HCT116 (cell line): ENCODE measurements around the gene SLC44A3. TPM values are rescaled to one million over a fixed set of nuclear protein-coding genes. Genes with fewer than 3 reads are reported as not detected.

ENCODE experiments used
- ATAC-seq: fragments of 200-7000 bp; cut with Tn5 transposase; 2 replicates; pipeline ENCODE4 v1.9.1; 2020; ENCODE audit warnings: mild to moderate bottlenecking, moderate library complexity
- BruUV-seq: library from RNA; stranded (reverse); fragments of 400-500 nt; replicated peaks from 2 replicates; lab custom pipeline; 2021; lab: Mats Ljungman, UMichigan
- CTCF ChIA-PET: fragments of 300-600 bp; sonication (Branson Sonifier 250); formaldehyde crosslinking; loops from one replicate; lab custom pipeline; 2021; ENCODE audit warnings: antibody characterized with exemption; lab: Charles Lee
- POLR2A ChIA-PET: fragments of 300-600, 350-600 bp; sonication (Branson Sonifier 250); formaldehyde crosslinking; loops from one replicate; lab custom pipeline; 2021; ENCODE audit warnings: antibody characterized with exemption; lab: Charles Lee
- RAD21 ChIA-PET, 2 experiments: fragments of 300-600 bp; sonication (Branson Sonifier 250); formaldehyde crosslinking; loops; one replicate each; lab custom pipeline; 2023; ENCODE audit warnings: low total read pairs in 2 of 2; ENCODE audit not compliant: uncharacterized antibody in 2 of 2, unreplicated experiment in 2 of 2, low non-redundant PET in 1 of 2; lab: Charles Lee
- DNase-seq: peaks from one replicate; pipeline ENCODE4 v3.0.0-alpha.2; 2010; ENCODE audit warnings: low read depth, low spot score
- H2AFZ ChIP-seq: fragments of 200-600 bp; shearing (Covaris generic), sonication (generic); 2 replicates; pipeline ENCODE4 v1.6.1; 2017; ENCODE audit warnings: low read depth, mixed run types, mixed read lengths, antibody characterized with exemption, low read length; ENCODE audit not compliant: poor library complexity, severe bottlenecking
- H3K27ac ChIP-seq: 2 replicates; pipeline ENCODE4 v1.5.1; 2012; ENCODE audit warnings: low read depth, low read length
- H3K27me3 ChIP-seq: fragments of 200-600 bp; sonication (generic); 2 replicates; pipeline ENCODE4 v1.6.1; 2016; ENCODE audit warnings: mixed run types, low read length, mixed read lengths; ENCODE audit not compliant: insufficient read depth
- H3K36me3 ChIP-seq, 2 experiments: fragments of 200-500 bp in 1 of 2; fragments of 200-600 bp in 1 of 2; sonication (Bioruptor generic) in 1 of 2; sonication (generic) in 1 of 2; 2 replicates each; pipeline versions ENCODE4 v1.5.1 to v1.6.1; 2014 to 2016; ENCODE audit warnings: low read length in 2 of 2, inconsistent platforms in 1 of 2, mixed read lengths in 1 of 2, mixed run types in 1 of 2; ENCODE audit not compliant: insufficient read depth in 2 of 2, control insufficient read depth in 1 of 2
- H3K4me1 ChIP-seq, 2 experiments: fragments of 200-600 bp in 1 of 2; sonication (generic) in 1 of 2; 2 replicates each; pipeline versions ENCODE4 v1.5.1 to v1.6.1; 2012 to 2017; ENCODE audit warnings: low read length in 2 of 2, inconsistent platforms in 1 of 2, mild to moderate bottlenecking in 1 of 2, mixed read lengths in 1 of 2, mixed run types in 1 of 2, moderate library complexity in 1 of 2; ENCODE audit not compliant: insufficient read depth in 2 of 2, control insufficient read depth in 1 of 2
- H3K4me2 ChIP-seq: fragments of 200-600 bp; sonication (generic); 2 replicates; pipeline ENCODE4 v1.6.1; 2017; ENCODE audit warnings: mixed run types, low read length, mixed read lengths
- H3K4me3 ChIP-seq, 2 experiments: fragments of 200-600 bp in 1 of 2; sonication (generic) in 1 of 2; replicated peaks in 1 of 2; 2 replicates each; pipeline ENCODE4 v1.5.1; 2011 to 2016; ENCODE audit warnings: low read length in 2 of 2, control low read depth in 1 of 2, low read depth in 1 of 2, mild to moderate bottlenecking in 1 of 2, mixed read lengths in 1 of 2, mixed run types in 1 of 2
- H3K79me2 ChIP-seq: fragments of 200-600 bp; sonication (generic); 2 replicates; pipeline ENCODE4 v1.6.1; 2017; ENCODE audit warnings: mild to moderate bottlenecking, mixed run types, low read length, moderate library complexity, mixed read lengths; ENCODE audit not compliant: insufficient read depth
- H3K9ac ChIP-seq: fragments of 200-600 bp; sonication (generic); 2 replicates; pipeline ENCODE4 v1.6.1; 2016; ENCODE audit warnings: low read length, mixed read lengths
- H3K9me2 ChIP-seq: fragments of 200-600 bp; sonication (generic), shearing (Covaris generic); 2 replicates; pipeline ENCODE4 v1.6.1; 2017; ENCODE audit warnings: mixed run types, mild to moderate bottlenecking, moderate library complexity; ENCODE audit not compliant: insufficient read depth
- H3K9me3 ChIP-seq, 2 experiments: fragments of 200-500 bp in 1 of 2; fragments of 200-600 bp in 1 of 2; sonication (Bioruptor generic) in 1 of 2; sonication (generic) in 1 of 2; 2 replicates each; pipeline ENCODE4 v1.6.1; 2014 to 2017; ENCODE audit warnings: low read length in 2 of 2, mixed read lengths in 2 of 2, inconsistent platforms in 1 of 2, low read depth in 1 of 2, mild to moderate bottlenecking in 1 of 2, mixed run types in 1 of 2, moderate library complexity in 1 of 2; ENCODE audit not compliant: control insufficient read depth in 1 of 2, insufficient read depth in 1 of 2
- H4K20me1 ChIP-seq: fragments of 200-600 bp; sonication (generic), shearing (Covaris generic); 2 replicates; pipeline ENCODE4 v1.6.1; 2017; ENCODE audit warnings: mixed run types, mild to moderate bottlenecking, moderate library complexity; ENCODE audit not compliant: insufficient read depth
- ATF3 ChIP-seq: IDR thresholded peaks from 2 replicates; pipeline ENCODE4 v1.6.1; 2012
- CBX3 ChIP-seq: IDR thresholded peaks from 2 replicates; pipeline ENCODE4 v1.6.1; 2012; ENCODE audit warnings: low read depth
- CEBPB ChIP-seq: IDR thresholded peaks from 2 replicates; pipeline ENCODE4 v1.6.1; 2012; ENCODE audit warnings: low read depth
- EZH2 ChIP-seq: fragments of 200-600 bp; sonication (generic); IDR thresholded peaks from 2 replicates; pipeline ENCODE4 v1.6.1; 2017; ENCODE audit warnings: antibody characterized with exemption, mixed run types
- POLR2A ChIP-seq: IDR thresholded peaks from 2 replicates; pipeline ENCODE4 v1.7.0; 2011; ENCODE audit warnings: borderline replicate concordance; ENCODE audit not compliant: insufficient read depth, insufficient read length; ENCODE audit errors: extremely low read depth
- POLR2AphosphoS5 ChIP-seq: IDR thresholded peaks from 2 replicates; pipeline ENCODE4 v1.6.1; 2011; ENCODE audit warnings: mild to moderate bottlenecking, low read depth, low read length, moderate library complexity
- RAD21 ChIP-seq: IDR thresholded peaks from 2 replicates; pipeline ENCODE4 v1.6.1; 2012; ENCODE audit warnings: low read depth, mild to moderate bottlenecking
- SIN3A ChIP-seq: IDR thresholded peaks from 2 replicates; pipeline ENCODE4 v1.6.1; 2012; ENCODE audit warnings: low read depth
- SRF ChIP-seq: IDR thresholded peaks from 2 replicates; pipeline ENCODE4 v1.6.1; 2012; ENCODE audit warnings: low read depth
- TCF7L2 ChIP-seq: IDR thresholded peaks from 2 replicates; pipeline ENCODE4 v1.7.0; 2011; ENCODE audit warnings: borderline replicate concordance, inconsistent platforms; ENCODE audit not compliant: insufficient read depth, insufficient read length; ENCODE audit errors: extremely low read depth
- ZFX ChIP-seq: fragments of 450-650 bp; IDR thresholded peaks from 2 replicates; pipeline ENCODE4 v1.6.1; 2017
- ZNF274 ChIP-seq: fragments of 200-500 bp; sonication (Bioruptor generic); IDR thresholded peaks from 2 replicates; pipeline ENCODE4 v1.6.1; 2014; ENCODE audit warnings: mild to moderate bottlenecking, low read depth, low read length, inconsistent platforms
- intact Hi-C: fragments of 100-400 bp; cut with micrococcal nuclease; formaldehyde crosslinking; loops from 2 replicates; pipeline ENCODE4 v1.10.0; 2022
- total RNA-seq: library from RNA; stranded (reverse); gene quantifications from one replicate; pipeline ENCODE4 v1.2.1, GENCODE V29; 2021; ENCODE audit not compliant: unreplicated experiment
- TF ChIP-seq, protein P1 (sequence below): IDR thresholded peaks from 2 replicates; pipeline ENCODE4 v1.6.1; 2011; ENCODE audit warnings: mild to moderate bottlenecking, low read length, moderate library complexity; ENCODE audit not compliant: insufficient replicate concordance; ENCODE audit errors: extremely low read depth
- TF ChIP-seq, protein P2 (sequence below): IDR thresholded peaks from 2 replicates; pipeline ENCODE4 v1.6.1; 2012
- TF ChIP-seq, protein P3 (sequence below): IDR thresholded peaks from 2 replicates; pipeline ENCODE4 v1.6.1; 2012; ENCODE audit warnings: low read depth

The SLC44A3 gene
- total RNA-seq, 1 experiment from 2014 or later = 9.6 TPM

DNA sequence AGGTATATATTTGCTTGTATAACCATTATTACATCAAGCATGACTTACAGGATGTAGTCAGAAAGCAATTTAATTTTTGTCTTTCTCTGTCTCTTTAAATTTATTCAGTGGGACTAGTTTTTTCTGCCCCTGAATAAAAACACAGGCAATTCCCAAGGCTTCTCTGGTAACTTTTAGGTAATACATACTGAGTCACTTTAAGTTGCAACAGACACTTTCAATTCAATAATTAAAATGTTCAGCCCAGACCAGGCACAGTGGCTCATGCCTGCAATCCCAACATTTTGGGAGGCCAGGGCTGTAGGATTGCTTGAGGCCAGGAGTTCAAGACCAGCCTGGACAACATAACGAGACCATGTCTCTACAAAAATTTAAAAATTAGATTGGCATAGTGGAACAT is 12.3 kb downstream of the SLC44A3 start:
- Histone ChIP-seq H3K4me2 (no peak overlapping the region), H3K79me2 (no peaks in the 10 kb centered on the region), H3K9me3 (no peaks in the 10 kb centered on the region), H3K9me2 (no peaks in the 10 kb centered on the region; the same call in 1 of the 2 replicates), H2AFZ (no peak overlapping the region), H3K9ac (no peak overlapping the region), H3K27me3 (no peaks in the 10 kb centered on the region), H3K36me3 (no peaks in the 10 kb centered on the region; a peak in 3 of 4 replicates), H4K20me1 (no peaks in the 10 kb centered on the region), H3K27ac (no peak overlapping the region), H3K4me3 (no peak overlapping the region), H3K4me1 (no peaks in the 10 kb centered on the region)
- ChIA-PET POLR2A (no interaction called here), CTCF (no interaction called here), RAD21 (no interaction called here)
- no peak for DNase-seq
- no peak for TF ChIP-seq EZH2
- no peak for ATAC-seq
- intact Hi-C loops = no loop called here
- no TSS peak for BruUV-seq

GRCh38 chr1:94832931-94833585 is 12.9 kb downstream of the SLC44A3 start:
- DNase-seq = no peak
- H3K9me3 ChIP-seq = no peaks in the 10 kb centered on the region
- no peak overlapping the region for H3K9ac ChIP-seq

More at GRCh38 chr1:94832931-94833585, 12.9 kb downstream of the SLC44A3 start:
- ATAC-seq = no peak
- H4K20me1 ChIP-seq = no peaks in the 10 kb centered on the region
- H3K9me2 ChIP-seq = no peaks in the 10 kb centered on the region; the same call in 1 of the 2 replicates
- ChIA-PET POLR2A (no interaction called here), CTCF (no interaction called here), RAD21 (no interaction called here)
- no peaks in the 10 kb centered on the region for H3K4me1 ChIP-seq
- H3K36me3 ChIP-seq = no peaks in the 10 kb centered on the region; a peak in 1 of 4 replicates
- H2AFZ ChIP-seq = no peak overlapping the region
- no TSS peak for BruUV-seq
- no peak overlapping the region for H3K27ac ChIP-seq
- H3K4me3 ChIP-seq = no peak overlapping the region
- no peaks in the 10 kb centered on the region for H3K27me3 ChIP-seq
- H3K79me2 ChIP-seq = no peaks in the 10 kb centered on the region
- H3K4me2 ChIP-seq = no peak overlapping the region
- intact Hi-C loops = no loop called here
- TF ChIP-seq ATF3 (no peak), CEBPB (no peak), SIN3A (no peak), SRF (no peak), ZFX (no peak), CBX3 (no peak), RAD21 (no peak), EZH2 (no peak), ZNF274 (no peak), POLR2A (no peak), TCF7L2 (no peak), POLR2AphosphoS5 (no peak)
- TF ChIP-seq, protein P1, sequence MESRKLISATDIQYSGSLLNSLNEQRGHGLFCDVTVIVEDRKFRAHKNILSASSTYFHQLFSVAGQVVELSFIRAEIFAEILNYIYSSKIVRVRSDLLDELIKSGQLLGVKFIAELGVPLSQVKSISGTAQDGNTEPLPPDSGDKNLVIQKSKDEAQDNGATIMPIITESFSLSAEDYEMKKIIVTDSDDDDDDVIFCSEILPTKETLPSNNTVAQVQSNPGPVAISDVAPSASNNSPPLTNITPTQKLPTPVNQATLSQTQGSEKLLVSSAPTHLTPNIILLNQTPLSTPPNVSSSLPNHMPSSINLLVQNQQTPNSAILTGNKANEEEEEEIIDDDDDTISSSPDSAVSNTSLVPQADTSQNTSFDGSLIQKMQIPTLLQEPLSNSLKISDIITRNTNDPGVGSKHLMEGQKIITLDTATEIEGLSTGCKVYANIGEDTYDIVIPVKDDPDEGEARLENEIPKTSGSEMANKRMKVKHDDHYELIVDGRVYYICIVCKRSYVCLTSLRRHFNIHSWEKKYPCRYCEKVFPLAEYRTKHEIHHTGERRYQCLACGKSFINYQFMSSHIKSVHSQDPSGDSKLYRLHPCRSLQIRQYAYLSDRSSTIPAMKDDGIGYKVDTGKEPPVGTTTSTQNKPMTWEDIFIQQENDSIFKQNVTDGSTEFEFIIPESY = no peak
- TF ChIP-seq, protein P2, sequence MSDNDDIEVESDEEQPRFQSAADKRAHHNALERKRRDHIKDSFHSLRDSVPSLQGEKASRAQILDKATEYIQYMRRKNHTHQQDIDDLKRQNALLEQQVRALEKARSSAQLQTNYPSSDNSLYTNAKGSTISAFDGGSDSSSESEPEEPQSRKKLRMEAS = no peak
- TF ChIP-seq, protein P3, sequence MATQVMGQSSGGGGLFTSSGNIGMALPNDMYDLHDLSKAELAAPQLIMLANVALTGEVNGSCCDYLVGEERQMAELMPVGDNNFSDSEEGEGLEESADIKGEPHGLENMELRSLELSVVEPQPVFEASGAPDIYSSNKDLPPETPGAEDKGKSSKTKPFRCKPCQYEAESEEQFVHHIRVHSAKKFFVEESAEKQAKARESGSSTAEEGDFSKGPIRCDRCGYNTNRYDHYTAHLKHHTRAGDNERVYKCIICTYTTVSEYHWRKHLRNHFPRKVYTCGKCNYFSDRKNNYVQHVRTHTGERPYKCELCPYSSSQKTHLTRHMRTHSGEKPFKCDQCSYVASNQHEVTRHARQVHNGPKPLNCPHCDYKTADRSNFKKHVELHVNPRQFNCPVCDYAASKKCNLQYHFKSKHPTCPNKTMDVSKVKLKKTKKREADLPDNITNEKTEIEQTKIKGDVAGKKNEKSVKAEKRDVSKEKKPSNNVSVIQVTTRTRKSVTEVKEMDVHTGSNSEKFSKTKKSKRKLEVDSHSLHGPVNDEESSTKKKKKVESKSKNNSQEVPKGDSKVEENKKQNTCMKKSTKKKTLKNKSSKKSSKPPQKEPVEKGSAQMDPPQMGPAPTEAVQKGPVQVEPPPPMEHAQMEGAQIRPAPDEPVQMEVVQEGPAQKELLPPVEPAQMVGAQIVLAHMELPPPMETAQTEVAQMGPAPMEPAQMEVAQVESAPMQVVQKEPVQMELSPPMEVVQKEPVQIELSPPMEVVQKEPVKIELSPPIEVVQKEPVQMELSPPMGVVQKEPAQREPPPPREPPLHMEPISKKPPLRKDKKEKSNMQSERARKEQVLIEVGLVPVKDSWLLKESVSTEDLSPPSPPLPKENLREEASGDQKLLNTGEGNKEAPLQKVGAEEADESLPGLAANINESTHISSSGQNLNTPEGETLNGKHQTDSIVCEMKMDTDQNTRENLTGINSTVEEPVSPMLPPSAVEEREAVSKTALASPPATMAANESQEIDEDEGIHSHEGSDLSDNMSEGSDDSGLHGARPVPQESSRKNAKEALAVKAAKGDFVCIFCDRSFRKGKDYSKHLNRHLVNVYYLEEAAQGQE = no peak
- TF ChIP-seq, all 23 proteins: peak for 0
